A673 (cell line): ENCODE data around the gene FHIT. TPM values are rescaled to one million over a fixed set of nuclear protein-coding genes. Genes with fewer than 3 reads are reported as not detected.

Source experiments
- BruUV-seq: library from RNA; stranded (reverse); fragments of 400-500 nt; replicated peaks from 2 replicates; lab custom pipeline; 2021; lab: Mats Ljungman, UMichigan
- CTCF ChIA-PET: fragments of 300-600 bp; sonication (Branson Sonifier 250); formaldehyde crosslinking; loops from one replicate; lab custom pipeline; 2022; ENCODE audit warnings: antibody characterized with exemption; lab: Charles Lee
- POLR2A ChIA-PET: fragments of 300-600 bp; sonication (Branson Sonifier 250); formaldehyde crosslinking; loops from one replicate; lab custom pipeline; 2022; ENCODE audit warnings: antibody characterized with exemption; ENCODE audit not compliant: low non-redundant PET; lab: Charles Lee
- DNase-seq: peaks from one replicate; pipeline ENCODE4 v3.0.0-alpha.2; 2015; ENCODE audit warnings: low spot score
- H3K27ac ChIP-seq: fragments of 200-600 bp; sonication (generic); 2 replicates; pipeline ENCODE4 v1.5.1; 2016; ENCODE audit warnings: mixed run types, low read depth, mild to moderate bottlenecking, mixed read lengths, antibody characterized with exemption, low read length; ENCODE audit not compliant: poor library complexity, severe bottlenecking
- H3K27me3 ChIP-seq: fragments of 200-600 bp; sonication (generic); replicated peaks from 2 replicates; pipeline ENCODE4 v1.6.1; 2017; ENCODE audit warnings: mixed run types, low read depth, mild to moderate bottlenecking, mixed read lengths, antibody characterized with exemption, low read length; ENCODE audit not compliant: insufficient read depth, poor library complexity
- H3K36me3 ChIP-seq: fragments of 200-600 bp; sonication (generic); 2 replicates; pipeline ENCODE4 v1.6.1; 2016; ENCODE audit warnings: mixed run types, mild to moderate bottlenecking, mixed read lengths, antibody characterized with exemption, low read length; ENCODE audit not compliant: insufficient read depth, poor library complexity, severe bottlenecking
- H3K4me1 ChIP-seq: fragments of 200-600 bp; sonication (generic); 2 replicates; pipeline ENCODE4 v1.6.1; 2017; ENCODE audit warnings: mixed run types, mild to moderate bottlenecking, mixed read lengths, antibody characterized with exemption, low read length; ENCODE audit not compliant: insufficient read depth, poor library complexity, severe bottlenecking
- H3K4me3 ChIP-seq: fragments of 200-600 bp; sonication (generic); 2 replicates; pipeline ENCODE4 v1.5.1; 2016; ENCODE audit warnings: low read depth, mixed run types, mild to moderate bottlenecking, mixed read lengths, low read length; ENCODE audit not compliant: poor library complexity, severe bottlenecking
- H3K9me3 ChIP-seq: fragments of 200-600 bp; sonication (generic); 2 replicates; pipeline ENCODE4 v1.6.1; 2016; ENCODE audit warnings: mixed run types, low read depth, mild to moderate bottlenecking, mixed read lengths, antibody characterized with exemption, low read length; ENCODE audit not compliant: poor library complexity, severe bottlenecking
- EZH2 ChIP-seq: fragments of 200-600 bp; sonication (generic); IDR thresholded peaks from 2 replicates; pipeline ENCODE4 v1.6.1; 2017; ENCODE audit warnings: borderline replicate concordance, low read depth, mild to moderate bottlenecking, mixed read lengths, antibody characterized with exemption, low read length; ENCODE audit not compliant: poor library complexity, severe bottlenecking
- intact Hi-C: fragments of 100-400 bp; cut with micrococcal nuclease; formaldehyde crosslinking; loops from one replicate; pipeline ENCODE4 v1.10.0; 2022; ENCODE audit not compliant: unreplicated experiment
- total RNA-seq: library from RNA; stranded (reverse); gene quantifications from 2 replicates; pipeline ENCODE4 v1.2.3, GENCODE V29; 2021
- TF ChIP-seq, protein P1 (sequence below): fragments of 300-800, 200-600 bp; sonication (generic); conservative IDR thresholded peaks from 2 replicates; pipeline ENCODE4 v1.5.1; 2017; ENCODE audit warnings: low read depth, mild to moderate bottlenecking, antibody characterized with exemption, low read length, moderate library complexity, mixed read lengths

Gene FHIT
- total RNA-seq, 1 experiment from 2014 or later: not detected

DNA sequence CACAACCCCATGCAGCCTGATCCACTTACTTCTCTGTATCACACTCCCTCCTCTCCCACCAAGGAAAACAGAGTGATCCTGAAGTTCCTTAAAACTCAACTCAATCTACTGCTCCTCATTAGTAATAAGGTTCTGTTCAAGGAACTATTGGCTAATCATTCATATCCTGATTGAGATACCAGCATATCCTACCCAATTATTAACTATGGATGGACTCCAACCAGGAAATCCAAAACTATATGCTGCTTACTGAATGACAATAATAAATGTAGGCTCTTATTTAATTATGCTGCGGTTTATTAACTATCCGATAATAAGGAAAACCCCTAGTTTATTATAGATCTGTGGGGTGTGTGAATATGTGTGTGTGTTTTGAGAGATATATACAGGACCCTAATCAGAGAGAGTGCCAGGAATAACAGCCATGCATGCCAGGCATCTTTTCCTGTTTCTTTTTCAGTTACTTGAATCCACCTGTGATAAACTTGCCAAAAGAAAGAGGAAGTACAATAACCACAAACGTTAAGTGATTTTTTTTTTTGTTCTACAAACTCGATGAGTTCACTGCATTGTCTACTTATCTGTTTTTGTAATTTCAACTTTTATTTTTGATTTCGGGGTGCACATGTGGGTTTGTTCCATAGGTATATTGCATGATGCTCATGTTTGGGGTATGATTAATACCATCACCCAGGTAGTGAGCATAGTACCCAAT lies 1169.7 kb downstream of the FHIT start:
- no TSS peak for BruUV-seq
- DNase-seq: no peak
- no peaks in the 10 kb centered on the region for H3K36me3 ChIP-seq
- H3K27ac ChIP-seq: no peak overlapping the region
- no peaks in the 10 kb centered on the region for H3K27me3 ChIP-seq
- ChIA-PET POLR2A (no interaction called here), CTCF (no interaction called here)
- H3K4me3 ChIP-seq: no peak overlapping the region
- intact Hi-C loops: no loop called here
- H3K4me1 ChIP-seq: no peaks in the 10 kb centered on the region
- no peaks in the 10 kb centered on the region for H3K9me3 ChIP-seq
- no peak for TF ChIP-seq EZH2
- TF ChIP-seq, protein P1, sequence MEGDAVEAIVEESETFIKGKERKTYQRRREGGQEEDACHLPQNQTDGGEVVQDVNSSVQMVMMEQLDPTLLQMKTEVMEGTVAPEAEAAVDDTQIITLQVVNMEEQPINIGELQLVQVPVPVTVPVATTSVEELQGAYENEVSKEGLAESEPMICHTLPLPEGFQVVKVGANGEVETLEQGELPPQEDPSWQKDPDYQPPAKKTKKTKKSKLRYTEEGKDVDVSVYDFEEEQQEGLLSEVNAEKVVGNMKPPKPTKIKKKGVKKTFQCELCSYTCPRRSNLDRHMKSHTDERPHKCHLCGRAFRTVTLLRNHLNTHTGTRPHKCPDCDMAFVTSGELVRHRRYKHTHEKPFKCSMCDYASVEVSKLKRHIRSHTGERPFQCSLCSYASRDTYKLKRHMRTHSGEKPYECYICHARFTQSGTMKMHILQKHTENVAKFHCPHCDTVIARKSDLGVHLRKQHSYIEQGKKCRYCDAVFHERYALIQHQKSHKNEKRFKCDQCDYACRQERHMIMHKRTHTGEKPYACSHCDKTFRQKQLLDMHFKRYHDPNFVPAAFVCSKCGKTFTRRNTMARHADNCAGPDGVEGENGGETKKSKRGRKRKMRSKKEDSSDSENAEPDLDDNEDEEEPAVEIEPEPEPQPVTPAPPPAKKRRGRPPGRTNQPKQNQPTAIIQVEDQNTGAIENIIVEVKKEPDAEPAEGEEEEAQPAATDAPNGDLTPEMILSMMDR: no peak

DNA sequence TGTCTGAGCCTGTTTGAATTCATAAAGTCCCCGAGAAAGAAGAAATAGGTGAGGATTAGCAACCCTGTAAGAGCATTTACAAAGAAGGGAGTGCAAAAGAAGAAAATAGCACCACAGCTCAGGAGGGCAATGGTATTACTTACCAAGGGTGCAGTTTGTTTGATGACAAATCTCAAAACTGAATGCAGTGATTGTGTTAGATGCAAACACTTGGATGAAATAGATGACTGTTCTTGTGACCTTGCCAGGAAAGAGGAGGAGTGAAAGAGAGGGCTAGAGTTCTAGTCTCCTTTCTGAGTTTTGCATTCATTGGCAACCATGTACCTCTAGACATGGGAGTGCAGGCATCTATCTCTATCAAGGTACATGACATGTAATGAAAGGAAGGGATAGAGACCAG lies 1170.6 kb downstream of the FHIT start:
- H3K4me3 ChIP-seq: no peak overlapping the region
- POLR2A ChIA-PET: no interaction called here

DNA sequence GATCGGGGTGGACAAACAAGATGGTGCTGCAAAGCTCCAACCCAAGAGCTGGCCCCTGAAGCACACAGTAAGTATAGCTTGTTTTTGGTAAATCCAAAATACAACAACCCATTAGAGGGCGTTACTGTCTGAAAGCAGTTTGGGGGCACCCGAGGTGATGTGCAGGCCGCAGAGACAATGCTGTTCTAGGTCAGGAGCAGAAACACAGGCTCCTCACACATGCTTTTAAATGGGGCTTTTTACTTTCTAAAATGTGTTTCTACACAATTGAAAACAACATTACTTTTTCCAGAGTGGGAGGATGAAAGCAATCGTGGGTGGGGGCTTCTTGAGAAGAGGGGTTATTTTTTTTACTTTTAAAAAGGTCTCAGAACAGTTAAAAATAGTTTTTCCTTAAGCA lies 1172.2 kb downstream of the FHIT start:
- Histone ChIP-seq H3K4me3 (no peak overlapping the region), H3K27me3 (no peaks in the 10 kb centered on the region), H3K4me1 (no peaks in the 10 kb centered on the region), H3K27ac (no peak overlapping the region), H3K36me3 (no peaks in the 10 kb centered on the region), H3K9me3 (no peaks in the 10 kb centered on the region)
- ChIA-PET CTCF (no interaction called here), POLR2A (no interaction called here)
- TF ChIP-seq, protein P1: no peak
- no peak for TF ChIP-seq EZH2
- intact Hi-C loops: no loop called here
- BruUV-seq: no TSS peak
- no peak for DNase-seq

More for the DNA sequence above, 1170.6 kb downstream of the FHIT start:
- H3K9me3 ChIP-seq: no peaks in the 10 kb centered on the region
- H3K4me1 ChIP-seq: no peaks in the 10 kb centered on the region
- CTCF ChIA-PET: no interaction called here
- no peak for DNase-seq
- TF ChIP-seq, protein P1: no peak
- no peak for TF ChIP-seq EZH2
- no TSS peak for BruUV-seq
- intact Hi-C loops: no loop called here
- H3K27me3 ChIP-seq: no peaks in the 10 kb centered on the region
- no peak overlapping the region for H3K27ac ChIP-seq
- H3K36me3 ChIP-seq: no peaks in the 10 kb centered on the region
